Vagina (tissue), 2 donors: ENCODE data around the gene CD8A.
"Not testable (repeated sequence)": the region's sequence is repeated elsewhere in the genome, so short reads cannot be mapped to it uniquely, and the experiment has no call there.

Experiments used
- POLR2A ChIP-seq, 2 donors: fragments of 450-650 bp; IDR thresholded peaks; one replicate each; pipeline ENCODE4 v1.6.1; 2017; ENCODE audit warnings: antibody characterized with exemption in 2 of 2, mild to moderate bottlenecking in 2 of 2, moderate library complexity in 2 of 2
- POLR2AphosphoS5 ChIP-seq, 2 donors: sonication (generic); formaldehyde crosslinking; IDR thresholded peaks; one replicate each; pipeline ENCODE4 v1.9.0; 2017; ENCODE audit warnings: antibody characterized with exemption in 2 of 2, mild to moderate bottlenecking in 2 of 2, low read depth in 1 of 2; ENCODE audit not compliant: insufficient read depth in 1 of 2
- TF ChIP-seq, protein P1 (sequence below), 3 experiments: fragments of 450-650 bp in 2 of 3; fragments of 200-600 bp in 1 of 3; sonication (generic) in 1 of 3; IDR thresholded peaks; one replicate each; pipeline ENCODE4 v1.5.1; 2017 to 2019; ENCODE audit warnings: antibody characterized with exemption in 3 of 3, mild to moderate bottlenecking in 2 of 3, moderate library complexity in 2 of 3

GRCh38 chr2:86839871-86840548 is 49.3 kb upstream of the CD8A start:
- TF ChIP-seq, protein P1, sequence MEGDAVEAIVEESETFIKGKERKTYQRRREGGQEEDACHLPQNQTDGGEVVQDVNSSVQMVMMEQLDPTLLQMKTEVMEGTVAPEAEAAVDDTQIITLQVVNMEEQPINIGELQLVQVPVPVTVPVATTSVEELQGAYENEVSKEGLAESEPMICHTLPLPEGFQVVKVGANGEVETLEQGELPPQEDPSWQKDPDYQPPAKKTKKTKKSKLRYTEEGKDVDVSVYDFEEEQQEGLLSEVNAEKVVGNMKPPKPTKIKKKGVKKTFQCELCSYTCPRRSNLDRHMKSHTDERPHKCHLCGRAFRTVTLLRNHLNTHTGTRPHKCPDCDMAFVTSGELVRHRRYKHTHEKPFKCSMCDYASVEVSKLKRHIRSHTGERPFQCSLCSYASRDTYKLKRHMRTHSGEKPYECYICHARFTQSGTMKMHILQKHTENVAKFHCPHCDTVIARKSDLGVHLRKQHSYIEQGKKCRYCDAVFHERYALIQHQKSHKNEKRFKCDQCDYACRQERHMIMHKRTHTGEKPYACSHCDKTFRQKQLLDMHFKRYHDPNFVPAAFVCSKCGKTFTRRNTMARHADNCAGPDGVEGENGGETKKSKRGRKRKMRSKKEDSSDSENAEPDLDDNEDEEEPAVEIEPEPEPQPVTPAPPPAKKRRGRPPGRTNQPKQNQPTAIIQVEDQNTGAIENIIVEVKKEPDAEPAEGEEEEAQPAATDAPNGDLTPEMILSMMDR (IDR thresholded peaks at IDR 0.05): not testable (repeated sequence)
- not testable (repeated sequence) for TF ChIP-seq POLR2A (IDR thresholded peaks at IDR 0.05); POLR2AphosphoS5 (IDR thresholded peaks at IDR 0.05; ENCODE audit: insufficient read depth in 1 of 2, low read depth in 1 of 2)
